GM12864 (cell line): Measurements from ENCODE around the gene NDUFA5.
A peak's percentile ranks its signal among the peaks of the same experiment; 100 is the strongest.
"Not testable (repeated sequence)": the region's sequence is repeated elsewhere in the genome, so short reads cannot be mapped to it uniquely, and the experiment has no call there.

Source experiments
- DNase-seq: peaks from one replicate; pipeline ENCODE4 v3.0.0-alpha.2; 2011; ENCODE audit warnings: low read depth
- H3K4me3 ChIP-seq: 2 replicates; pipeline ENCODE4 v1.5.1; 2011; ENCODE audit warnings: mild to moderate bottlenecking, low read depth, low read length, control low read depth
- TF ChIP-seq, protein P1 (sequence below): IDR thresholded peaks from 2 replicates; pipeline ENCODE4 v1.5.1; 2011; ENCODE audit warnings: low read depth, mild to moderate bottlenecking, moderate library complexity, low read length, control low read depth, inconsistent platforms; ENCODE audit errors: missing control alignments

The NDUFA5 gene

DNA sequence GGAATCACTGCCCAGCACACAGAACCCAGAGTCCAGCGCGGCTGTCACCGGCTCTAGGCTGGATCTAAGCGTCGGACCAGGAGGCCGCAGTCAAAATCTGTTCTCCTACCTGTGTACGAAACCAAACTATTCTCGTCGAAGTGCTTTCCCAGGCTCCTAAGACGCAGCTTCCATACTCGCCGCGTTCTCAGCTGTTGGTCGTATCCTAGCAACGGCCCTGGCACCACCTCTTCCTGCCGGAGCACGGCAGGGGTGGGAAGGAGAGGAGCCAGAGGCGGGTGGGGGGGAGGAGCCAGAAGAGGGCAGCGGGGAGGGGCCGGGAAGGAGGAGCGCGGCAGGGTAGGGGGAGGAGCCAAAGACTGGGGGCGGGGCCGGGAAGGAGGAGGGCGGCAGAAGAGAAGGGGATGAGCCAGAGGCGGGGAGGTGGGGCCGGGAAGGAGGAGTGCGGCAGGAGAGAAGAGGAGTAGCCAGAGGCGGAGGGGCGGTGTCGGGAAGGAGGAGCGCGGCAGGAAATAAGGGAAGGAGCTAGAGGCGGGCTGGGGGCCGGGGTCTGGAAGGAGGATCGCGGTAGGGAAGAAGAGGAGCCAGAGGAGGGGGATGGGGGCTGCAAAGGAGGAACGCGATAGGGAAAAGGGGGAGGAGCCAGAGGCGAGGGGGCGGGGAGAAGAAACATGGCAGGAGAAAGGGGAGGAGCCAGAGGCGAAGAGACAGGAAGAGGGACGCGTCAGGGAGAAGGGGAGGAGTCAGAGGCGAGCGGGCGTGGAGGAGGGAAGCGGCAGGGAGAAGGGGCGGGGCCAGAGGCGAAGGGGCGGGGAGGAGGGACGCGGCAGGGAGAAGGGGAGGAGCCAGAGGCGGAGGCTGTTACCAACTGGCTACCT is 23.0 kb downstream of the NDUFA5 start, which contains the start of gene IQUB:
TSS of gene IQUB (minus strand) at position 213 of the 878 bp plus-strand sequence. CDS start 22,255 bp downstream, outside the sequence.
- TF ChIP-seq, protein P1, sequence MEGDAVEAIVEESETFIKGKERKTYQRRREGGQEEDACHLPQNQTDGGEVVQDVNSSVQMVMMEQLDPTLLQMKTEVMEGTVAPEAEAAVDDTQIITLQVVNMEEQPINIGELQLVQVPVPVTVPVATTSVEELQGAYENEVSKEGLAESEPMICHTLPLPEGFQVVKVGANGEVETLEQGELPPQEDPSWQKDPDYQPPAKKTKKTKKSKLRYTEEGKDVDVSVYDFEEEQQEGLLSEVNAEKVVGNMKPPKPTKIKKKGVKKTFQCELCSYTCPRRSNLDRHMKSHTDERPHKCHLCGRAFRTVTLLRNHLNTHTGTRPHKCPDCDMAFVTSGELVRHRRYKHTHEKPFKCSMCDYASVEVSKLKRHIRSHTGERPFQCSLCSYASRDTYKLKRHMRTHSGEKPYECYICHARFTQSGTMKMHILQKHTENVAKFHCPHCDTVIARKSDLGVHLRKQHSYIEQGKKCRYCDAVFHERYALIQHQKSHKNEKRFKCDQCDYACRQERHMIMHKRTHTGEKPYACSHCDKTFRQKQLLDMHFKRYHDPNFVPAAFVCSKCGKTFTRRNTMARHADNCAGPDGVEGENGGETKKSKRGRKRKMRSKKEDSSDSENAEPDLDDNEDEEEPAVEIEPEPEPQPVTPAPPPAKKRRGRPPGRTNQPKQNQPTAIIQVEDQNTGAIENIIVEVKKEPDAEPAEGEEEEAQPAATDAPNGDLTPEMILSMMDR, result no peak
- peak; percentile 80 for DNase-seq
- peak within 1 kb of the TSS; percentile 60 for H3K4me3 ChIP-seq

DNA sequence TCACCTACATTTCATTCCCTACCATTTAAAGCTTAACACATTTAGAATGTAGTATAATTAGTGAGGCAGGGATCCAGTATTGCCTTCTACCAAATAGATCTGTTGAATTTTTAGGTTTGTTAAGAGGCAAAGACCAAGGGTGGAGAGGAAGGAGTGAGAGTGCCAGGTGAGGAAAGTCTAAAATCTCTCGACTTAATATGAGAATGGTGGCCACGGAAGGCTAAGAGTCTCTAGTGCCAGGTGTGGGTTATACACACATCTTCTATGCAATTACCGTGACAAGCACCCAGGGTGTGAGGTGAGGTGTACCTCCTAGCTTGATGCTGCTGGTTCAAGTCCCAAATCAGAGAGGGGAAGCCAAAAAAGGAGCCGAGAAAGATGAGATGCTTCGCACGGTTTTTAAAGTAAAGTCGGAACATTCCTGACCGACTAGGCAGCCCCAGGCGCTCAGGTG is 23.7 kb downstream of the NDUFA5 start:
- H3K4me3 ChIP-seq, result peak overlapping the region; percentile 60
- TF ChIP-seq, protein P1, result no peak
- DNase-seq, result no peak

DNA sequence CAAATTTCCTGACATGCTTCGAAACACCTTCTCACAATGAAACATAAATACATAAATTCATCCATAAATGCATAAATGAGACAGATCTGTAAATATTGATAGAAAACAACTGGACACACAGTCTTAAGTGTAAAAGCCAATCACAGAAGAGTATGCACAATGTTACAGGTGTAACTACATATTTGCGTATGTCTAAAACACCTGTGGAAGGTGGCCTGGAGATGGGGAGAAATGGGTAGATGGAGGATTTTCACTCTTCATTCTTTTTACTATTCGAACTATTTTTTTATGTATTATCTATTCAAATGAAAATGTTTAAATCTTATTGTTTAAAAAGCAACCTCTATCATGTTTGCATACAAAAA is 24.1 kb downstream of the NDUFA5 start:
- DNase-seq, result no peak
- TF ChIP-seq, protein P1, result no peak
- H3K4me3 ChIP-seq, result no peak overlapping the region

DNA sequence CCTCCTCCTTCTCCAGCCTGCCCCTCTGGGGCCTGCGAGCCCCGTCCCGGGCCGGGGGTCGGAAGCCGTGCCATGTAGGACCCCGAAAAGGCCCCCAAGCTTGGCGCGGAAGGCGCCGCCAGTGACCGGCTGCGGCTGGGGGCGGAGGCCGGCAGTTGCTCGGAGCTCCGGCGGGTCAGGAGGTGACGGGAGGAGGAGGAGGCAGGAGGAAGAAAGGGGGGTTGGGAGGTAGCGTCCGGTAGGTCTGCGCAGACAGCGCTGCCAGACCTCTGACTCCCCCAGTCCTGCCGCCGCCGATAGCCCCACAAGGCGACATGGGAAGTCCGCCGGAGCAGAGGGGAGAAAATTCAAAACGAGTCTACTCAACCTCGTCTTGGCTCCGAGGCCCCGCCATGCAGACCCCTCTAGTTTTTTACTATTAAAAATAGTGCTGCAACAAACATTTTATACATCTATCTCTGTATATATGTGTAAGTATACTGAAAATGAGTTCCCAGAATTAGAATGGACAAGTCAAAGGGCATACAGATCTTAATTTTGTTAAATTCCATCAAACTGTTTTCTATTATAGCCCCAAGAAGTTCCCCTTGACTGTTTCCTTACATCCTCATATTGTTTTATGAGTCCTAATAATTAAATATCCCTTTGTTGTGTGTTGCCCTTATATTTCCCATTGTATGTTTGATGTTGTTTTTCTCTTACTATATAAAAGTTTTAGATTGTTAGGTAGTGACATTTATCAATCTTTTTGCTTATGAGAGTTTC is 24.6 kb downstream of the NDUFA5 start:
- H3K4me3 ChIP-seq, result peak overlapping the region; percentile 27; the same call in 1 of the 2 replicates
- not testable (repeated sequence) for DNase-seq

DNA sequence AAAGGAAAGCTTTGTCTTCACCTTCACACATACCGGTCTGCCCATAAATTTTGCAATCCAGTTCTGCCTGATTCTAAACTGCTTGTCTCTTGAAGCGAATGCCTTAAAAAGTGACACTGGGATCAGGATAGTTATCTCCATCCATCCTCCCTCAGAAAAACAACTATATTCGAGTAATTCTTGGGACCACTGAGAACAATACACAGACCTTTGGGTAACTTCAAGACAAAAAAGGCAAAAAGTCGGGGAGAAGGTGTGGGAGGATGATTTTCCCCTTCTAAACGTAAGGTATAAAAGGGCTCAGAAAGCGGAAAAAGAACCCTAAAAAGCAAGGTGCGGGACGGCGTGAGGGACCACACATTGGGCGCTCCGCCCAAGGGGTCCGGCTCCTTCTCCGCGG is 25.3 kb downstream of the NDUFA5 start:
- not testable (repeated sequence) for DNase-seq, H3K4me3 ChIP-seq

DNA sequence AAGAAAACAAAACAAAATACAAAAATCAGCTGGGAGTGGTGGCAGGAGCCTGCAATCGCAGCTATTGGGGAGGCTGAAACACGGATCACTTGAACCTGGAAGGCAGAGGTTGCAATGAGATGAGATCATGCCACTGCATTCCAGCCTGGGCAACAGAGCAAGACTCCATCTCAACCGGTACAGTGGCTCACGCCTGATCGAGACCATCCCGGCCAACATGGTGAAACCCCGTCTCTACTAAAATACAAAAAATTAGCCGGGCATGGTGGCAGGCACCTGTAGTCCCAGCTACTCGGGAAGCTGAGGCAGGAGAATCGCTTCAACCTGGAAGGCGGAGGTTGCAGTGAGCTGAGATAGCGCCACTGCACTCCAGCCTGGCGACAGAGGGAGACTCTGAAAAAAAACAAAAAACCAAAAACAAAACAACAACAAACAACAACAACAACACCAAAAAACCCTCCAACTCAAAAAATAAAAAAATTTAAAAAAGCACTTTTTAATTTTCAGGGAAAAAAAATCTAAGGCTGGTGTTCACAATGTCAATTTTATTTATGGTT is 27.5 kb downstream of the NDUFA5 start:
- not testable (repeated sequence) for DNase-seq, H3K4me3 ChIP-seq

DNA sequence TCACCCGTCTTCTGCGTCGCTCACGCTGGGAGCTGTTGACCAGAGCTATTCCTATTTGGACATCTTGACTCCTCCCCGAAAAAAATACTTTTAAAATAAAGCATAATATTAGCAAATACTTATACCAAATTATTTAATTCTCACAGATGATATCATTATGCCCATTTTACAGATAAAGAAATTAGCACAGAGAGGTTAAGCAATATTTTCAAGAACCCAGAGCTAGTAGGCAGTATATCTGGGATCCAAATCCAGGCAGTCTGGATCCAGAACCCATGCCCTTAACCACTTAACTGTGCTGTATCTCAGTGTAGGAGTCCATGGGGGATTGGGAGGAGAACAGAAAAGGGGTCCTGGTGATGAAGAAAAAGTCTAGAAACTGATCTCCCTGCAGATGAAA is 29.4 kb downstream of the NDUFA5 start:
- TF ChIP-seq, protein P1, result no peak
- no peak overlapping the region for H3K4me3 ChIP-seq
- no peak for DNase-seq

DNA sequence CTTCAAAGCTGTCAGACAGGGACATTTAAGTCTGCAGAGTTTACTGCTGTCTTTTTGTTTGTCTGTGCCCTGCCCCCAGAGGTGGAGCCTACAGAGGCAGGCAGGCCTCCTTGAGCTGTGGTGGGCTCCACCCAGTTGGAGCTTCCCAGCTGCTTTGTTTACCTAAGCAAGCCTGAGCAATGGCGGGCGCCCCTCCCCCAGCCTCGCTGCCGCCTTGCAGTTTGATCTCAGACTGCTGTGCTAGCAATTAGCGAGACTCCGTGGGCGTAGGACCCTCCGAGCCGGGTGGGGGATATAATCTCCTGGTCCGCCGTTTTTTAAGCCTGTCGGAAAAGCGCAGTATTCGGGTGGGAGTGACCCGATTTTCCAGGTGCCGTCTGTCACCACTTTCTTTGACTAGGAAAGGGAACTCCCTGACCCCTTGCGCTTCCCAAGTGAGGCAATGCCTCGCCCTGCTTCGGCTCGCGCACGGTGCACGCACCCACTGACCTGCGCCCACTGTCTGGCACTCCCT is 29.8 kb downstream of the NDUFA5 start:
- DNase-seq, H3K4me3 ChIP-seq: not testable (repeated sequence)

DNA sequence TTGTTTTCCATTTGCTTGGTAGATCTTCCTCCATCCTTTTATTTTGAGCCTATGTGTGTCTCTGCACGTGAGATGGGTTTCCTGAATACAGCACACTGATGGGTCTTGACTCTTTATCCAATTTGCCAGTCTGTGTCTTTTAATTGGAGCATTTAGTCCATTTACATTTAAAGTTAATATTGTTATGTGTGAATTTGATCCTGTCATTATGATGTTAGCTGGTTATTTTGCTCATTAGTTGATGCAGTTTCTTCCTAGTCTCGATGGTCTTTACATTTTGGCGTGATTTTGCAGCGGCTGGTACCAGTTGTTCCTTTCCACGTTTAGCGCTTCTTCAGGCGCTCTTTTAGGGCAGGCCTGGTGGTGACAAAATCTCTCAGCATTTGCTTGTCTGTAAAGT is 31.1 kb downstream of the NDUFA5 start:
- DNase-seq, H3K4me3 ChIP-seq: not testable (repeated sequence)
